H1 (cell line): ENCODE results near the gene MYL2. TPM values are rescaled to one million over a fixed set of nuclear protein-coding genes. Genes with fewer than 3 reads are reported as not detected.

ENCODE experiments used
- CTCF ChIA-PET: fragments of 300-600 bp; sonication (Branson Sonifier 250); formaldehyde crosslinking; loops from one replicate; lab custom pipeline; 2021; ENCODE audit not compliant: partially characterized antibody; lab: Charles Lee
- POLR2A ChIA-PET: fragments of 300-600 bp; sonication (Branson Sonifier 250); formaldehyde crosslinking; loops from one replicate; lab custom pipeline; 2021; ENCODE audit warnings: inconsistent platforms; ENCODE audit not compliant: partially characterized antibody; lab: Charles Lee
- DNase-seq, 2 experiments: peaks; one replicate each; pipeline versions ENCODE4 v3.0.0 to v3.0.0-alpha.2; 2010 to 2022; ENCODE audit warnings: low spot score in 2 of 2, low read depth in 1 of 2, mixed read lengths in 1 of 2
- FAIRE-seq: peaks from 2 replicates; lab custom pipeline; 2011; peaks lifted over from hg19 to GRCh38; lab: Jason Lieb, UNC
- H2AFZ ChIP-seq: 2 replicates; pipeline ENCODE4 v1.8.1; 2012; ENCODE audit warnings: low read length, inconsistent platforms
- H2AK5ac ChIP-seq: 2 replicates; pipeline ENCODE4 v1.6.1; 2013; ENCODE audit warnings: low read depth, low read length
- H2BK120ac ChIP-seq: replicated peaks from 2 replicates; pipeline ENCODE3; 2013; ENCODE audit warnings: low read depth, low read length, inconsistent platforms
- H2BK12ac ChIP-seq: 2 replicates; pipeline ENCODE4 v1.6.1; 2013; ENCODE audit warnings: low read depth, low read length
- H2BK15ac ChIP-seq: 2 replicates; pipeline ENCODE4 v1.6.1; 2013; ENCODE audit warnings: low read length
- H2BK20ac ChIP-seq: 2 replicates; pipeline ENCODE4 v1.6.1; 2013; ENCODE audit warnings: low read length
- H2BK5ac ChIP-seq: 2 replicates; pipeline ENCODE4 v1.6.1; 2013; ENCODE audit warnings: low read depth, low read length
- H3K14ac ChIP-seq: 2 replicates; pipeline ENCODE4 v1.6.1; 2013; ENCODE audit warnings: inconsistent platforms; ENCODE audit not compliant: insufficient read length
- H3K18ac ChIP-seq: 2 replicates; pipeline ENCODE4 v1.6.1; 2013; ENCODE audit warnings: low read length; ENCODE audit errors: extremely low read depth
- H3K23ac ChIP-seq: 2 replicates; pipeline ENCODE4 v1.6.1; 2013; ENCODE audit warnings: inconsistent platforms; ENCODE audit not compliant: insufficient read length
- H3K23me2 ChIP-seq: 2 replicates; pipeline ENCODE4 v1.6.1; 2013; ENCODE audit warnings: low read depth, low read length
- H3K27ac ChIP-seq: 2 replicates; pipeline ENCODE4 v1.6.1; 2011; ENCODE audit warnings: low read depth, low read length, inconsistent platforms
- H3K27me3 ChIP-seq, 4 experiments: replicated peaks in 1 of 4; 1 replicate in 1 of 4; 2 replicates in 3 of 4; pipeline versions ENCODE4 v1.6.1 to v1.8.1; 2011 to 2013; ENCODE audit warnings: low read length in 3 of 4, mild to moderate bottlenecking in 3 of 4, inconsistent platforms in 2 of 4, mixed read lengths in 2 of 4, moderate library complexity in 1 of 4; ENCODE audit not compliant: control insufficient read depth in 3 of 4, insufficient read depth in 3 of 4; ENCODE audit errors: extremely low read depth in 1 of 4
- H3K36me3 ChIP-seq, 4 experiments: 2 replicates each; pipeline versions ENCODE4 v1.6.1 to v1.8.1; 2011 to 2013; ENCODE audit warnings: mild to moderate bottlenecking in 4 of 4, low read length in 3 of 4, moderate library complexity in 2 of 4, control low read depth in 1 of 4, inconsistent platforms in 1 of 4; ENCODE audit not compliant: insufficient read depth in 4 of 4, control insufficient read depth in 2 of 4
- H3K4ac ChIP-seq: replicated peaks from 2 replicates; pipeline ENCODE3; 2013; ENCODE audit warnings: low read length, low read depth, mixed read lengths, inconsistent platforms; ENCODE audit not compliant: insufficient read length
- H3K4me1 ChIP-seq, 4 experiments: replicated peaks in 1 of 4; 1 replicate in 1 of 4; 2 replicates in 3 of 4; pipeline versions ENCODE4 v1.6.1 to v1.8.1; 2011 to 2013; ENCODE audit warnings: low read length in 3 of 4, inconsistent platforms in 2 of 4, mixed read lengths in 1 of 4; ENCODE audit not compliant: insufficient read depth in 4 of 4, control insufficient read depth in 3 of 4
- H3K4me2 ChIP-seq, 2 experiments: 2 replicates each; pipeline versions ENCODE4 v1.6.1 to v1.8.1; 2011 to 2013; ENCODE audit warnings: low read depth in 2 of 2, low read length in 2 of 2, control low read depth in 1 of 2, inconsistent platforms in 1 of 2, mild to moderate bottlenecking in 1 of 2; ENCODE audit not compliant: insufficient read depth in 1 of 2
- H3K4me3 ChIP-seq, 4 experiments: fragments of 200-600, 300-600 bp in 1 of 4; sonication (generic), shearing (Covaris generic), sonication (Bioruptor Twin) in 1 of 4; 2 replicates each; pipeline versions ENCODE4 v1.5.1 to v1.8.1; 2011 to 2016; ENCODE audit warnings: low read length in 4 of 4, low read depth in 3 of 4, control low read depth in 2 of 4, inconsistent platforms in 2 of 4, mild to moderate bottlenecking in 2 of 4, mixed read lengths in 1 of 4, moderate library complexity in 1 of 4; ENCODE audit not compliant: insufficient read depth in 2 of 4; ENCODE audit errors: extremely low read depth in 1 of 4
- H3K56ac ChIP-seq: replicated peaks from 2 replicates; pipeline ENCODE3; 2013; ENCODE audit warnings: low read depth, mild to moderate bottlenecking, mixed read lengths, low read length, inconsistent platforms; ENCODE audit not compliant: insufficient read length
- H3K79me1 ChIP-seq: 2 replicates; pipeline ENCODE4 v1.6.1; 2013; ENCODE audit warnings: low read depth, low read length, control low read depth
- H3K79me2 ChIP-seq, 2 experiments: 2 replicates each; pipeline versions ENCODE4 v1.6.1 to v1.8.1; 2012 to 2013; ENCODE audit warnings: low read length in 2 of 2, mild to moderate bottlenecking in 2 of 2, inconsistent platforms in 1 of 2; ENCODE audit not compliant: insufficient read depth in 2 of 2, control insufficient read depth in 1 of 2
- H3K9ac ChIP-seq, 4 experiments: replicated peaks in 1 of 4; 1 replicate in 1 of 4; 2 replicates in 3 of 4; pipeline versions ENCODE4 v1.6.1 to v1.8.1; 2011 to 2013; ENCODE audit warnings: low read depth in 3 of 4, low read length in 3 of 4, control low read depth in 2 of 4, mild to moderate bottlenecking in 2 of 4, moderate library complexity in 2 of 4, inconsistent platforms in 1 of 4; ENCODE audit errors: extremely low read depth in 1 of 4
- H3K9me3 ChIP-seq, 2 experiments: 2 replicates each; pipeline versions ENCODE4 v1.6.1 to v1.8.1; 2012 to 2013; ENCODE audit warnings: mild to moderate bottlenecking in 2 of 2, moderate library complexity in 2 of 2, control low read depth in 1 of 2, inconsistent platforms in 1 of 2, low read depth in 1 of 2, low read length in 1 of 2, mixed read lengths in 1 of 2; ENCODE audit not compliant: insufficient read depth in 2 of 2
- H4K20me1 ChIP-seq, 2 experiments: replicated peaks in 1 of 2; 2 replicates each; pipeline versions ENCODE3 to v1.8.1; 2011 to 2013; ENCODE audit warnings: inconsistent platforms in 2 of 2, low read length in 2 of 2, mild to moderate bottlenecking in 1 of 2; ENCODE audit not compliant: insufficient read depth in 2 of 2, control insufficient read depth in 1 of 2
- H4K5ac ChIP-seq: 2 replicates; pipeline ENCODE4 v1.6.1; 2013; ENCODE audit warnings: low read length, low read depth, mixed read lengths, inconsistent platforms; ENCODE audit not compliant: insufficient read length
- H4K8ac ChIP-seq: 2 replicates; pipeline ENCODE4 v1.8.0; 2013; ENCODE audit warnings: mild to moderate bottlenecking, moderate library complexity, low read length, inconsistent platforms; ENCODE audit not compliant: insufficient read depth; ENCODE audit errors: extremely low read depth
- H4K91ac ChIP-seq: replicated peaks from 2 replicates; pipeline ENCODE3; 2013; ENCODE audit warnings: low read length, mixed read lengths, inconsistent platforms; ENCODE audit not compliant: insufficient read length
- ATF2 ChIP-seq: IDR thresholded peaks from 2 replicates; pipeline ENCODE4 v1.6.1; 2012; ENCODE audit warnings: low read length, inconsistent platforms
- BACH1 ChIP-seq: IDR thresholded peaks from 2 replicates; pipeline ENCODE4 v1.6.1; 2012; ENCODE audit warnings: low read length, improper control_type of control experiment
- BRCA1 ChIP-seq: IDR thresholded peaks from 2 replicates; pipeline ENCODE4 v1.6.1; 2012; ENCODE audit warnings: low read depth, low read length, improper control_type of control experiment
- CBX5 ChIP-seq: fragments of 300-800, 300-1000 bp; sonication (generic); IDR thresholded peaks from 2 replicates; pipeline ENCODE4 v1.7.1; 2016; ENCODE audit warnings: antibody characterized with exemption, low read length, low read depth
- JUN ChIP-seq: IDR thresholded peaks from 2 replicates; pipeline ENCODE4 v1.6.1; 2011; ENCODE audit warnings: low read depth, mild to moderate bottlenecking, improper control_type of control experiment, low read length
- MAFK ChIP-seq: IDR thresholded peaks from 2 replicates; pipeline ENCODE4 v1.6.1; 2012; ENCODE audit warnings: low read depth, mild to moderate bottlenecking, improper control_type of control experiment, low read length
- NRF1 ChIP-seq: IDR thresholded peaks from 2 replicates; pipeline ENCODE4 v1.6.1; 2011; ENCODE audit warnings: mild to moderate bottlenecking, low read depth, low read length, improper control_type of control experiment
- RAD21 ChIP-seq, 2 experiments: IDR thresholded peaks in 1 of 2; conservative IDR thresholded peaks in 1 of 2; 2 replicates each; pipeline ENCODE4 v1.6.1; 2011; ENCODE audit warnings: low read depth in 2 of 2, low read length in 2 of 2, improper control_type of control experiment in 1 of 2, inconsistent platforms in 1 of 2, mild to moderate bottlenecking in 1 of 2, moderate library complexity in 1 of 2
- SIX5 ChIP-seq: IDR thresholded peaks from 2 replicates; pipeline ENCODE4 v1.6.1; 2011; ENCODE audit warnings: mild to moderate bottlenecking, low read depth, low read length
- SP1 ChIP-seq: IDR thresholded peaks from 2 replicates; pipeline ENCODE4 v1.6.1; 2011; ENCODE audit warnings: low read depth, low read length
- SRF ChIP-seq: IDR thresholded peaks from 2 replicates; pipeline ENCODE4 v1.6.1; 2011; ENCODE audit warnings: mild to moderate bottlenecking, low read depth, low read length, moderate library complexity
- SUZ12 ChIP-seq: fragments of 200-600 bp; sonication (generic); IDR thresholded peaks from 2 replicates; pipeline ENCODE4 v1.6.1; 2012; ENCODE audit warnings: mild to moderate bottlenecking, inconsistent platforms, low read length, moderate library complexity, mixed read lengths
- TAF7 ChIP-seq: optimal IDR thresholded peaks from 2 replicates; pipeline ENCODE3; 2011; ENCODE audit warnings: low read depth, mild to moderate bottlenecking, inconsistent platforms, low read length, moderate library complexity, borderline replicate concordance
- TEAD4 ChIP-seq: IDR thresholded peaks from 2 replicates; pipeline ENCODE4 v1.6.1; 2012; ENCODE audit warnings: low read depth, low read length, inconsistent platforms, mixed read lengths
- WGBS, 2 experiments: shearing (Covaris generic) in 1 of 2; methylation state at CpG; one replicate each; pipeline versions ENCODE4 v1.1.6 to v1.1.7; 2013 to 2015; ENCODE audit warnings: low lambda C conversion rate in 2 of 2, mixed read lengths in 2 of 2, inconsistent platforms in 1 of 2, low coverage in 1 of 2, missing lambda C conversion rate in 1 of 2; ENCODE audit not compliant: insufficient replicate concordance in 2 of 2, insufficient coverage in 1 of 2, insufficient read length in 1 of 2; ENCODE audit errors: extremely low coverage in 1 of 2, missing lambda C conversion rate in 1 of 2; 5-methylcytosine and 5-hydroxymethylcytosine counted together
- polyA plus RNA-seq, 7 experiments: library from polyadenylated mRNA; depleted of rRNA in 3 of 7; stranded (reverse) in 5 of 7; unstranded in 2 of 7; fragments of >200 nt in 5 of 7; fragments of 200-250 nt in 2 of 7; gene quantifications; 1 replicate in 5 of 7; 2 replicates in 1 of 7; 4 replicates in 1 of 7; pipeline versions ENCODE4 v1.2.1 to v1.2.3, GENCODE V29; 2011 to 2013; ENCODE audit warnings: missing spikeins in 2 of 7, mixed read lengths in 2 of 7
- total RNA-seq: library from RNA; stranded (reverse); fragmentation: NEBNext Ultra II Directional; extraction: Animal tissue kit (Norgen Biotek cat#: 25700); gene quantifications from 2 replicates; pipeline ENCODE4 v1.2.1, GENCODE V29; 2021

MYL2 gene
- total and polyA plus RNA-seq, 2 of the 8 experiments (the other 6 are each of a cell fraction or from before 2014, with no cell fraction given), result not detected

- Histone ChIP-seq H3K23me2 (peaks cover 4% of the 10 kb centered on the region; the same call in 1 of the 2 replicates), H3K27me3 (no peaks in the 10 kb centered on the region), H2BK120ac (no peak overlapping the region), H3K9me3 (no peaks in the 10 kb centered on the region), H2BK15ac (no peak overlapping the region), H2BK12ac (no peak overlapping the region), H3K79me1 (no peaks in the 10 kb centered on the region), H2AFZ (no peak overlapping the region), H3K4me2 (no peak overlapping the region), H4K20me1 (peaks cover 0 to 4% of the 10 kb centered on the region in 2 experiments), H3K4me1 (no peaks in the 10 kb centered on the region), H4K91ac (no peak overlapping the region), H2AK5ac (no peak overlapping the region), H3K36me3 (no peaks in the 10 kb centered on the region), H3K27ac (no peak overlapping the region), H3K56ac (peak overlapping the region; percentile 70), H3K79me2 (no peaks in the 10 kb centered on the region), H3K14ac (no peak overlapping the region), H3K18ac (no peak overlapping the region), H3K4me3 (no peak overlapping the region), H3K23ac (no peak overlapping the region), H4K5ac (no peak overlapping the region), H2BK5ac (no peak overlapping the region), H4K8ac (no peak overlapping the region), H3K9ac (no peak overlapping the region), H2BK20ac (no peak overlapping the region), H3K4ac (no peak overlapping the region)
- POLR2A ChIA-PET, result no interaction called here
- DNase-seq, result no peak
- no peak for FAIRE-seq
- CTCF ChIA-PET, result interaction anchor here (1.5 kb wide), 1 partner anchor 13 kb away, joined by 3 read pairs; no protein-coding TSS in a partner anchor
- 85 to 100% methylated on average over 1 to 2 of the region's 2 CpGs for WGBS, 2 experiments
- no peak for TF ChIP-seq CBX5
- no peak for TF ChIP-seq SRF
- TF ChIP-seq NRF1, result no peak
- TF ChIP-seq SUZ12, result no peak
- no peak for TF ChIP-seq SP1
- TF ChIP-seq ATF2, result no peak
- TF ChIP-seq JUN, result no peak
- no peak for TF ChIP-seq TEAD4
- no peak for TF ChIP-seq MAFK
- no peak for TF ChIP-seq BACH1
- TF ChIP-seq TAF7, result no peak
- no peak for TF ChIP-seq BRCA1
- TF ChIP-seq RAD21 (IDR thresholded peaks at IDR 0.05 in 1 of 2, conservative IDR thresholded peaks at IDR 0.05 in 1 of 2; ENCODE audit: low read depth in 2 of 2, low read length in 2 of 2), result no peak
- no peak for TF ChIP-seq SIX5
Measured at GRCh38 chr12:110880651-110881050, 39.7 kb downstream of the MYL2 start.
